ENCODE measurements around the gene MACC1.
"Not testable (repeated sequence)": the region's sequence is repeated elsewhere in the genome, so short reads cannot be mapped to it uniquely, and the experiment has no call there.

MACC1 gene

DNA sequence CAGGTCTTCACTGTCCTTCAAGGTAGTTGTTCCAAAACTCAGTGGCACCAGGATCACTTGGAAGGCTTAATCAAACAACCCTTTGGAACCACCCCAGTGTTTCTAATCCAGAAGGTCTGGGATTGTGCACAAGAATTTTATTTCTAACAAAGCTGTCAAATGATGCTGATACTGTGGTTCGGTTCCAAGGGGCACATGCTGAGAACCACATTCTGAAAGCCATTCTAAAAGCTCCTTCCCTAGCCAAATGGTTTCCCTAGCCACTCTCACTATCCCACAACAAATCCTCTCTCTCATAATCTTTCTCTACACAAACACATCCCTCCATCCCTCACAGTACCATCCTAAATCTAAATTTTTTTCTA, 52.1 kb downstream of the MACC1 start:
- DNase-seq, result no peak

GRCh38 chr7:20164425-20165145, 52.6 kb downstream of the MACC1 start:
- no peak for DNase-seq

- DNase-seq, result no peak
These were observed 54.5 kb downstream of the MACC1 start for GRCh38 chr7:20162665-20163064.

DNA sequence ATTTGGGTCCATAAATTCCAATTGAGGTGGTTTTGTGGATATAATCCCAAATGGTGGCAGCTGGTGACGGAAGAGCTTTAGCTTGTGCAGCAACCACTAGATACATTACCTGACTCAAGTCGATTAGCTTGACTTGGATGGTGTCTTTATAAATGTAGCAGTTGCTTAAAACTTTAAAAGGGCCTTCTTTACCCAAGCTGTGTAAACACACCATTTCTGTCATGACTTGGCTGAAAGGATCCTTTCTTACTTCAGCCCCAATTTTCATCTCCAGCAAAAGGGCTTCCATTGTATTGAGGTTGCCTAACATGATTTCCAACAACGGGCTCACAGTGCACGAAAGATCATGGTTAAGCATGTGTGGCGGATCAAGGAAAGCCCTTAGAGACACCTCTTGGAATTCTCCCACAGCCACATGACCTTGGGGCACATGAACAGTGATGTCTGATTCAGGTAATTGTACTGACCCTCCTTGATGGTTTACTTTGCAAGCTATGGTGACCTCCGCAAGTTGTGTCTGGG, 57.9 kb downstream of the MACC1 start:
- DNase-seq, result no peak

GRCh38 chr7:20158684-20159083, 58.5 kb downstream of the MACC1 start:
- DNase-seq, result no peak

- no peak for DNase-seq
These were observed 59.7 kb downstream of the MACC1 start for GRCh38 chr7:20157456-20157855.

DNA sequence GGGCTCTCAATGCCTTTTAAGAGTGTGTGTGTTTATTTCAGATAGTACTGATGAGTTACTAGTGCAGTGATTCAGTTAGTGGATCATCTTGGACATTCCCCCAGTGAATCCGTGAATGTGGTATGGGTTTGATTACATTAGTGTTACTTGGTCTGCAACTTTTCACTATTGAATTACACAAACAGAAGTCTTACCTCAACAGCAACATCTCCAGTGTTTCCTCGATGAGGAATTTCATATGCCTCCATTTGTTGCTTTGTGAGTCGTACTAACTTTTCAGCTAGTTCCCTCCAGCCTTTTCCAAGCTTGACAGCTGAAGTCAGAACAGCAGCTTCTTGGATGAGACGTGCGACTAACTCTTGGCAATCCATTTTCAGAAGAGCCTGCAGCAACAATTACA, 63.2 kb downstream of the MACC1 start:
- no peak for DNase-seq

DNA sequence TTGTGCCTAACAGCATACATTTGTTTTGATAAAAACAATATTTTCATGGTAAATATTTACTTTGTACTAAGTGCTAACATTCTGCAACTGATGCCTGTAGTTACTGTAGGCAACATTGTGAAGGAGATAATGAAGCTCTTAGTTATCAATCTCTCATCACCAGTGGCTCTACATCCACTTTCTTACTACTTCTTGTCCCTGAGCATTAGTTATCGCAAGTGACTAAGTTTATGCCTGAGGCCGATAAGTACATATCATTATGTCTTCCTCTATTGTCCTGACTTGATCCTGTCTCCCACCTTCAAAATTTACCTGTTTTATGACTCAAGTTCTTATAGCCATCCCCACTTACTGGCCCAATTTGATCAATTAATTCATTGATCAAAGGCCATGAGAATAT, 63.6 kb downstream of the MACC1 start:
- no peak for DNase-seq

DNA sequence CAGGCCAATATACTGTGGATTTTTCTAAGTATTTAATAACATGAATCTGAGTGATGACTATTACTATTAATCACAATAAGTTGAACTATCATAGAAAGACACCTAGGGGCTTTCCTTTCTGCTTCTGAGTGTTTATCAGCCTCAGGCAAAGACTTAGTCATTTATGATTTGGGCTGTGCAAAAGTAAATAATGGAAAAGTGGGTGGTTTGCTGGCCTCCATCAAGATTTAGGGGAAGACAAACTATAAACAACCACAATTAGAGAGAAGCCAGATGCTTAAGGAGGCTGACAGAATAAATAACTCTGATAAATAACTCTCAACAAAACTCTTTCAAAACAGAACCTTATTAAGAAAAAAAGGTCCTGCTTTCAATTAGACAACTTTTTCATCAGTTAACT, 64.7 kb downstream of the MACC1 start:
- DNase-seq, result no peak

GRCh38 chr7:20151708-20152456, 65.3 kb downstream of the MACC1 start:
- no peak for DNase-seq

DNA sequence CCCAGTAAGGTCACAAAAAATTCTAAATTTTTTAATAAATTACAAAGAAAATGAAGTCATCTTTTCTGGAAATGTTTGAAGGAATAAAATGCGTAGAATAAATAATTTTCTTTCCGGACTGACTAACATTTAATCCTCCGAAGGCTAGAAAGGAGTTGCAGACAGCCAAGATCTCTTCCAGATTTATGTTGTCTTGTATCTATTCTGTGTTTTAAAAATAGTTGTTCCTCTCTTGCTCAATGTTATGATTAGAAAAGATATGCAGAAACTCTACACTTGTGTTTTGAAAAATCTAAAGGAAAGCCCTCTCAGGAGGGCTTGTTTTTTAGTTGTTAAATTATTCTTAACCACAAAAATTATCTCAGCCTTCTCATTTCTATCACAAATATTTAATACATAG, 70.7 kb downstream of the MACC1 start:
- DNase-seq, result no peak

- DNase-seq, result no peak
These were observed 72.4 kb downstream of the MACC1 start for GRCh38 chr7:20144801-20145200.

GRCh38 chr7:20141666-20142065, 75.5 kb downstream of the MACC1 start:
- DNase-seq, result peak; percentile 18

- no peak for DNase-seq
These were observed 76.2 kb downstream of the MACC1 start for GRCh38 chr7:20141002-20141345.

DNA sequence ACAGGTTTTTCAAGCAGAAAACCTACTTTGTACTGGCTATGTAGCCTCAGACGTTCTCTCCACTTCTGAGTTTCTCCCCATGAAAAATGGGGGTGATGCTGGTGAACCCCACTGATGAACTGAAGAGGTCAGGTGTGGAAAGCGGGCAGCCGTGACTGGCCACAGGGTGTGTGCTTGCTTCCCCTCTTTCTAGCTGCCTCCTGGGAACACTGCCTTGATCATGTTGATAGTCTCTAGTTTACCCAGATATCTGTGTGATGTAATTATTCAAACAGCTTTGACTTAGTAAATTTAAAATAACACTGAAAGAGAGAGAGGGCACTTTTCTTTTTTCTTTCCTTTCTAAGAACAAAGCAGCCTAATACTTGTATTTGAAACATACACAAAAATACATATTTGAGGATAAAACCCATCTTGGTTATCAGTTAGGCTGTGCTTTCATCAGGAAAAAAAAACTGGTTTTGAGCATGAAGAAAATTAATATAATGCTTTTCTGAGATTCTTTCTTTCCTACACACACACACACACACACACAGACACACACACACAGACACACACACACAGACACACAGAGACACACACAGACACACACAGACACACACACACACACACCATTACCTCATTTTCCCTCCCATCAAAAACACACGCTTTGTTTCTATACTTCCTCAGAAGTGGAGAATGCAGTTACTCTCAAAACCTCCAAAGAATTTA, 76.7 kb downstream of the MACC1 start:
- no peak for DNase-seq

GRCh38 chr7:20136647-20137046, 80.5 kb downstream of the MACC1 start:
- no peak for DNase-seq

- DNase-seq, result no peak
These were observed 83.4 kb downstream of the MACC1 start for GRCh38 chr7:20133803-20134202.

DNA sequence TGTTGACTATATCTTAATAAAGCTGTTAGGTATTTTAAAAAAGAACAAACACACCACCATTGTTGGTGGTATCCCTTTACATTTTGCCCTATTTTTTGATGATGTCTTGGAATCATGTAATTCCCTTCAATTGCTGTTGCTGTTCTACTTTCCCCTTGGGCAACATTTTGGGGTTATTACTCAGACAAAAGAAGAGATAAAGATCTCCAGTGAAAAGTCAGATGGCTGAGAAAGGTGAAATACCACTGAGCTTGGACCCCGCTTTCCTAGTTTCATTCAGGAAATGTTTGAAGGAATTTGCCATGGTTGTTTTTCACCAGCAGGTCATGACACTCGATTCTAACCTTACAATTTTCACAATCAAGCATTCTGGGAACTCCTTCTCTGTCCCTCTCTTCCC, 84.6 kb downstream of the MACC1 start:
- DNase-seq, result no peak

GRCh38 chr7:20131776-20132175, 85.4 kb downstream of the MACC1 start:
- no peak for DNase-seq

GRCh38 chr7:20129920-20130319, 87.3 kb downstream of the MACC1 start:
- no peak for DNase-seq

GRCh38 chr7:20128001-20128400, 89.2 kb downstream of the MACC1 start:
- no peak for DNase-seq

- not testable (repeated sequence) for DNase-seq
These were observed 91.1 kb downstream of the MACC1 start for GRCh38 chr7:20126060-20126459.

- DNase-seq, result not testable (repeated sequence)
These were observed 93.1 kb downstream of the MACC1 start for GRCh38 chr7:20124087-20124486.
